Right lobe of liver (tissue), 6 donors: Measurements from ENCODE around the gene NUDT5. TPM values are rescaled to one million over a fixed set of nuclear protein-coding genes. Genes with fewer than 3 reads are reported as not detected.

Source experiments
- ATAC-seq, 4 donors: fragments of 200-7000 bp; cut with Tn5 transposase; one replicate each; pipeline ENCODE4 v1.9.1; 2020; ENCODE audit warnings: mild to moderate bottlenecking in 4 of 4, moderate library complexity in 4 of 4
- DNase-seq, 3 donors: peaks; one replicate each; pipeline ENCODE4 v3.0.0-alpha.2; 2020
- H3K27ac ChIP-seq, 3 donors: fragments of 200-600 bp; one replicate each; pipeline ENCODE4 v1.8.0; 2022
- H3K27me3 ChIP-seq, 2 donors: fragments of 200-600 bp; one replicate each; pipeline ENCODE4 v1.8.0; 2022
- H3K36me3 ChIP-seq, 4 donors: fragments of 200-600 bp; sonication (generic) in 1 of 4; one replicate each; pipeline versions ENCODE4 v1.5.1 to v1.8.0; 2017 to 2022; ENCODE audit warnings: control low read depth in 1 of 4
- H3K4me1 ChIP-seq, 4 donors: fragments of 200-600 bp; sonication (generic) in 1 of 4; one replicate each; pipeline versions ENCODE4 v1.5.1 to v1.8.0; 2017 to 2022; ENCODE audit warnings: control low read depth in 1 of 4
- H3K4me3 ChIP-seq, 3 donors: fragments of 200-600 bp; one replicate each; pipeline ENCODE4 v1.8.0; 2022
- H3K9me3 ChIP-seq, 4 donors: fragments of 200-600 bp; sonication (generic) in 1 of 4; one replicate each; pipeline versions ENCODE4 v1.5.1 to v1.8.0; 2017 to 2022; ENCODE audit warnings: control low read depth in 1 of 4
- CTCF ChIP-seq, 4 donors: fragments of 200-600 bp in 3 of 4; fragments of 450-650 bp in 1 of 4; IDR thresholded peaks; one replicate each; pipeline versions ENCODE4 v1.5.1 to v1.8.0; 2016 to 2022; ENCODE audit warnings: antibody characterized with exemption in 4 of 4, mild to moderate bottlenecking in 2 of 4
- POLR2A ChIP-seq: fragments of 450-650 bp; IDR thresholded peaks from one replicate; pipeline ENCODE4 v1.6.1; 2017; ENCODE audit warnings: antibody characterized with exemption, mild to moderate bottlenecking
- WGBS: methylation state at CpG from one replicate; pipeline ENCODE4 v1.1.6; 2018; ENCODE audit warnings: low coverage, low lambda C conversion rate; ENCODE audit not compliant: insufficient coverage; ENCODE audit errors: missing lambda C conversion rate; 5-methylcytosine and 5-hydroxymethylcytosine counted together
- intact Hi-C, 2 donors: fragments of 100-400 bp; cut with DNase I; formaldehyde crosslinking; loops; one replicate each; pipeline versions ENCODE4 v1.11.2 to v1.14.1; 2022
- microRNA counts: library from miRNA; unstranded; fragments of <30 nt; microRNA quantifications from one replicate; lab custom pipeline; 2016
- microRNA-seq, 2 donors: library from miRNA; unstranded; fragments of <30 nt; microRNA quantifications; one replicate each; pipeline ENCODE4, GENCODE V29; 2019 to 2020
- small RNA-seq, 2 experiments: library from RNA; depleted of rRNA; stranded (forward); fragments of <200 nt; gene quantifications; one replicate each; pipeline ENCODE3, GENCODE V24; 2016
- total RNA-seq, 6 experiments: library from RNA; depleted of rRNA in 2 of 6; stranded (reverse); fragments of >200 nt in 2 of 6; fragmentation: NEBNext Ultra II Directional in 3 of 6; extraction: Animal tissue kit (Norgen Biotek cat#: 25700) in 3 of 6; gene quantifications; one replicate each; pipeline versions ENCODE4 v1.1.0 to v1.2.4, GENCODE V29; 2016 to 2023
- donor health status: DM: no; HTN: yes; CAD: no.
- donor health status: DM: no; HTN: no; CAD: no.
- donor health status: DM: no; HTN: no; CAD: no.
- donor health status: DM: no; HTN: yes; CAD: no.
- donor health status: DM: no; HTN: yes; CAD: no.

The NUDT5 gene
- total RNA-seq, 6 experiments from 2014 or later = 48.6 to 64.3 (median 55.8) TPM

- Histone ChIP-seq H3K4me3 (peak overlapping the region; percentile 71 to 93 (median 91)), H3K27me3 (no peaks in the 10 kb centered on the region), H3K36me3 (peaks cover 0 to 2% (median 0%) of the 10 kb centered on the region in 4 donors), H3K27ac (no peak overlapping the region), H3K4me1 (no peaks in the 10 kb centered on the region), H3K9me3 (no peaks in the 10 kb centered on the region)
- intact Hi-C loops = no loop called here
- DNase-seq = no peak
- WGBS = 31% methylated on average over 11 of the region's 11 CpGs
- TF ChIP-seq POLR2A = no peak
- TF ChIP-seq CTCF (IDR thresholded peaks at IDR 0.05) = peak; percentile 27 to 44 (median 35)
- peak in 2 of 4 donors; percentile 6 to 26 for ATAC-seq
These were observed 65.3 kb downstream of the NUDT5 start for GRCh38 chr10:12130237-12130872.

- H3K27me3 ChIP-seq = no peaks in the 10 kb centered on the region
- no peaks in the 10 kb centered on the region for H3K9me3 ChIP-seq
- H3K36me3 ChIP-seq = peaks cover 0 to 2% (median 0%) of the 10 kb centered on the region in 4 donors
- WGBS = under 1% methylated on average over 58 of the region's 108 CpGs
- peak within 1 kb of the TSS; percentile 71 to 93 (median 91) for H3K4me3 ChIP-seq
- DNase-seq (peak; percentile 98 to 99 (median 98)), ATAC-seq (peak; percentile 93 to 98 (median 96))
- no peak for TF ChIP-seq CTCF (IDR thresholded peaks at IDR 0.05)
- peak; percentile 71 for TF ChIP-seq POLR2A
- peak within 1 kb of the TSS; percentile 90 to 91 (median 90) for H3K27ac ChIP-seq
- intact Hi-C loops = no loop called here
- H3K4me1 ChIP-seq = no peaks in the 10 kb centered on the region
These were observed 66.2 kb downstream of the NUDT5 start, which contains the start of gene SEC61A2 for GRCh38 chr10:12129222-12130111. SEC61A2 (plus strand) TSS chr10:12129677; CDS start chr10:12129788, 111 bp downstream.

GRCh38 chr10:12121673-12122072 lies 74.0 kb downstream of the NUDT5 start:
- intact Hi-C loops = no loop called here
- Histone ChIP-seq H3K4me1 (no peaks in the 10 kb centered on the region), H3K27me3 (no peaks in the 10 kb centered on the region), H3K36me3 (peaks cover 0 to 57% (median 31%) of the 10 kb centered on the region in 4 donors), H3K27ac (no peak overlapping the region), H3K9me3 (no peaks in the 10 kb centered on the region), H3K4me3 (no peak overlapping the region)
- DNase-seq (no peak), ATAC-seq (no peak)
- TF ChIP-seq CTCF (IDR thresholded peaks at IDR 0.05) (no peak), POLR2A (no peak)
- 91% methylated on average over 4 of the region's 4 CpGs for WGBS

MicroRNAs encoded within 50 kb of the gene (microRNA counts, 767-probe panel; counts per million panel counts)
- microRNA hsa-miR-548ak (lab: Ali Mortazavi, UCI) = 237 counts per million

Small RNA genes within 50 kb of the gene (microRNA-seq; reads per million reads assigned to microRNA genes)
- 0 reads per million in 2 donors for gene MIR548AK

Small RNA genes within 50 kb of the gene (small RNA-seq; reads per million reads assigned to genes)
- gene MIR548AK (0 reads per million in 2 experiments), gene RNU6-88P (0 reads per million in 2 experiments)

Other genes starting within 250 kb of the NUDT5 start
- gene UPF2, start 153.1 kb downstream of the NUDT5 start, total RNA-seq = 10 to 100 TPM in 3 of 6 experiments, 1 to 10 TPM in 3; 8.7 to 12.6 (median 9.8) TPM
- gene DHTKD1, start 126.9 kb downstream of the NUDT5 start, total RNA-seq = 100 to 1,000 TPM in 3 of 6 experiments, 10 to 100 TPM in 3; 65.8 to 166 (median 100) TPM
- gene SEC61A2, start 66.2 kb downstream of the NUDT5 start, total RNA-seq = 1 to 10 TPM; 3.6 to 7.5 (median 6.5) TPM
- 10 to 100 TPM; 29.5 to 46.3 (median 33.0) TPM for gene CDC123, start 297 bp upstream of the NUDT5 start, total RNA-seq
- 10 to 100 TPM in 3 of 6 experiments, 1 to 10 TPM in 3; 5.3 to 10.8 (median 9.5) TPM for gene CAMK1D, start 153.7 kb upstream of the NUDT5 start, total RNA-seq